Measurements from ENCODE around the gene FBXL14.

GRCh38 chr12:1566449-1567135 is 27.8 kb downstream of the FBXL14 start:
- no peak for TF ChIP-seq EZH2 (IDR thresholded peaks at IDR 0.05; ENCODE audit: borderline replicate concordance, insufficient read depth, low read length, poor library complexity, severe bottlenecking)
- no peak for TF ChIP-seq CTCF (IDR thresholded peaks at IDR 0.05; ENCODE audit: poor library complexity, severe bottlenecking)
